HG03521 (cell line): ENCODE results near the gene LYZL2.
"Not testable (repeated sequence)": the region's sequence is repeated elsewhere in the genome, so short reads cannot be mapped to it uniquely, and the experiment has no call there.

ENCODE experiments used
- ATAC-seq: cut with Tn5 transposase; IDR thresholded peaks from one replicate; pipeline ENCODE4 v1.9.1; 2021; ENCODE audit warnings: mild to moderate bottlenecking, moderate library complexity; ENCODE audit not compliant: unreplicated experiment

LYZL2 gene

DNA sequence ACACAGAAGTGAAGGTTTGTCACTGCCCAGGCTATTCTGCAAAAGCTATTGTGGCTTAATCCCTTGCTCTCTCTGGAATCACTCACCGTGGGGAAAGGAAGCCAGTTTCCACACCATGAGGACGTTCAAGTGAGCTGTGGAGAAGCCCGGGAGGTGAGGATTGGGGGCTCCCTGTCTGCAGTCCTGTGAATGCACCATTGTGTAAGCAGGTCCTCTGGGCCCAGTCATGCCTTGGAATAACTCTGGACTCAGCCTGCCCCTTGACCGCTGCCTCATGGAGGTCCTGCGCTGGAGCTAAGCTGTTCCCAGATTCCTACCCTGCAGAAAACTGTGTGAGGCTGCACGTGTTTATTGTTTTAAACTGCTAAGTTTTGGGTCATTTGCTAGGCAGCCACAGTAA is 33.5 kb downstream of the LYZL2 start:
- no peak for ATAC-seq

GRCh38 chr10:30594077-30594476 is 35.5 kb downstream of the LYZL2 start:
- ATAC-seq = no peak

DNA sequence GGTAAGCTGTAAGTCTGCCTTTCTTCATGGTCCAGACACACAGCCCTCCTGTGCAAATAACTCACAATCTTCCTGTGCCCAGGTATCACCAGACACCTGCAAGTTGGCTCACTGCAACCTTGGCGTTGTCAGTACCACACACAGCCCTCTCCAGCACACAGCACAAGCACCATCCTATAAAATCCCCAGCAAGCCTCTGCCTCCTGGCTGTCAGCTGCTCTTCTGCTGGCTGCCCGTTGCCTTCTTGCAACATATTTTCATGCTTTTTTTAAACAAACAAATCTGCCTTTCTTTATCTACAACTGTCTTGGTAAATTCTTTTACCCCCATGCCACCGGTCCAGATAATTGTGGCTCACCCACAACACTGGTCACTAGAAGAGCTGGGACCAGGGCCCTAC is 36.8 kb downstream of the LYZL2 start:
- ATAC-seq = not testable (repeated sequence)

DNA sequence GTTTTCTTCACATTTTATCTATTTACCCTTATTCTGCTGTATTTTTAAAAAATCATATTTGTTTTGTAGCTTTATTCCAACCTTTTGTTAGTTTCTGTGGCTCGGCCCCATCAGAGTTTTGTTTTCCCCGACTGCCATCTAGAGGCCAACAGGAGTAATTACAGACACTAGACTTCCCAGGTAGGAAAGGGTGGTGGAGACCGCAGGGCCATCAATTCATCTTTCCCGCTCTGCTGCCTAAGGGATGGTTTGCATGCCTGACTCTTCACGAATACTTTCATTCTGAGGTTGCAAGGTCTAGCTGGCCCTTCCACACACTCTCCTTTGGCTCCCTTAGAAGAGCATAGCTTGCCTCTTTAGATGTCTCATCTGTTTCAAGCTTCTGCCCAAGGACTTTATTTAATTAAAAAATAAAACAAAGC is 38.3 kb downstream of the LYZL2 start:
- ATAC-seq = no peak

GRCh38 chr10:30589441-30589840 is 40.1 kb downstream of the LYZL2 start:
- ATAC-seq = no peak

DNA sequence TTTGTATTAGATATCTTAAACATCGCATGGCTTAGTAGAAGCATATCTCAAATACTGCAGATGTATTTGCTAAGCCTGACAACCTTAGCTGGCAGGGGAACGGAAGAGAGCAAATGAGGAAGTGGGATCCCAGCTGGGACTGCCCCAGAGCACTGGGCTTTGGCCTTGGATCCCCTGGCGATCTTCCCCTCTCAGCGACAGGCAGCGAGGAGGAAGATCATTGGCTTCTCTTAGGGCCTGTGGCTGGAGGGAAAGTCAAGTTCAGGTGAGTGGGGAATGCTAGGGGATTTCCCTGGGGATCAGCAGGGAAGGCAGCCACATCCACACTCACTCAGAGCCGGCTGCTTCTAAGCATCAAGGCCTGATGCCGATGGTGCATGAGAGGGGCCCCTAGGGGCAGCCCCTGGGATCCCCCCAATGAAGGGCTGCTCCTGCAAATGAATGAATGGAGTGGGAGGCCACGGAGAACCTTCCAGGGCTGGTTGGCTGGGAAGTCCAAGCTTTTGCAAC is 42.0 kb downstream of the LYZL2 start:
- ATAC-seq = peak; percentile 71

- no peak for ATAC-seq
Observed at GRCh38 chr10:30586828-30587227, 42.7 kb downstream of the LYZL2 start.

- ATAC-seq = no peak
Observed at GRCh38 chr10:30583778-30584415, 45.7 kb downstream of the LYZL2 start.

DNA sequence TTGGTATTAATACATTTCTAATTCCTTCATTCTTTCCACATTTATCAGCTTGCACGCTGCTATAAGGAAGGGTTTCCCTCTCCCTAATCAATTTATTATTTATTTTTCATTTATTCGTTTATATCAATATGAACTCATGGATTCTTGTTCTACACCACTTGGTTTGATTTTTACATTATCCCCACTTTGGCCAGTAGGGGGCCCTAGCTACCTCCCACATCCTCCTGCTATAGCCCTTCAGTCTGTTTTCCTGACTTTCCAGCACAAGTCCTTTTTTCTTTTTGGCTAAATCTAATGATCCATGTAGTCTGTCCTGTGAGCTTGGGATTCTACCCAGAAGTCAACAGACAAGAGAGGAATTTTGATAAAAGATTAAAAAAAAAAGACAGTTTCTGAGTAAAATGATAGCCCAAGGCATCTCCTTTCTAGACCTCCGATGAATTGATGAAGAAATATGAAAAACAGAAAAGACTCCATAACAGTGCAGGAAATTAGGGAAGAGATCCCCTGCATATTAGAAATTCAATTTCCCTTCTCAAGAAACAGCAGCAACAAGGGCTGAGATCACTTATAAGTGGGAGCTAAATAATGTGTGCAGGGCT is 47.7 kb downstream of the LYZL2 start:
- no peak for ATAC-seq

GRCh38 chr10:30580676-30581075 is 48.9 kb downstream of the LYZL2 start:
- ATAC-seq = no peak

DNA sequence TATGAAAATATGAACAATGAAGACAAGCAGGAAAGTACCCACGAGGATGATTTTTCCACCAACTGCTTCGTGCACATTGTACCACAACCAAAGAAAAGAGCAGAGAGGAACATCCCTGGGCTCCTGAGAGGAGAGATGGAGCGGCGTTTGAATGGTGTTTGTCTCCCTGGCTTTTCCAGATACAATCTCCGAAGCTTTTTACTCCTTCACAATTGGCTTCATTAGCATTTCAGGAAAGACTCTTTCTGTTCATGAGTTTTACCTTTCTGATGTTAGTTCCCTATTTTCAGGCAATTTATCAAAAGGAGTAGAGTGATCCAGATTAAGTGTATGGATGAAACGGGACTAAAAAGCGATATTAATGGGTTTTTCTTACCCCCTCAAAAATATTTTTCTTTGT is 49.3 kb downstream of the LYZL2 start:
- ATAC-seq = no peak

GRCh38 chr10:30579574-30579973 is 50.0 kb downstream of the LYZL2 start:
- no peak for ATAC-seq

GRCh38 chr10:30577048-30577447 is 52.5 kb downstream of the LYZL2 start:
- ATAC-seq = no peak

DNA sequence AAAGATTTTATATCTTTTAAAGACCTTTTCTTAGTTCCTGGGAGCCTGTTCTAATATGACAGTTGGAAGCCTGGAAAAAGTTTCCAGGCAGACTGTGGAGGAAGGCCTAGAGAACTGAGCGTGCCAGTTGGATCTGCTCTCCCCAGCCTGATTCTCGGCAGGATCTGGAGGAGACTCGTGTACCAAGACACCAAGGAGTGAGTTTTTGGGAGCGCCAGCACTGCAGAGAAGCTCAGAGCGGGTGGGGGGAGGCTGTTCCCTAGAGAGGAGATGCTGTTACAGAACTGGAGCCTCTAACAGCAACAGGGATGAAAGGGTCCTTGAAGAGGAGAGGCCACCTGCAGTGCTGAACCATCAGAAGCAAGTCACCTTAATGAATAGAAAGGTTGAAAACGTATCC is 52.9 kb downstream of the LYZL2 start:
- no peak for ATAC-seq

DNA sequence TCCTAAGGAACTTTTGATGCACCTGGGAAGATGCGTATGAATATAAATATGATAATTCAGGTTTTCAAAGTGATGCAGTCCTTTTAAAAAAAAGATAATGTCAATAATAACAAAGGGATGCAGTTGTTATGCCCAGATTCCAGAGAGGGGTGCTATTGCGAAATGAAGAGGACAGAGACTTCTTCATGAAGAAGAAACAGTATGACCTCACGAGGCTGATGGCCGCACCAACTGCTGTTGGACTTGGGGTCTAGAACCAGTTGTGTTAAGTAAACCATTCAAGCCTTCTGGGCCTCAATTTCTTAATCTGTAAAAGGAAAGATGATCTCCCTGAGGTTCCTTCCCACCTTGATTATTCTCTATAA is 55.1 kb downstream of the LYZL2 start:
- ATAC-seq = no peak

DNA sequence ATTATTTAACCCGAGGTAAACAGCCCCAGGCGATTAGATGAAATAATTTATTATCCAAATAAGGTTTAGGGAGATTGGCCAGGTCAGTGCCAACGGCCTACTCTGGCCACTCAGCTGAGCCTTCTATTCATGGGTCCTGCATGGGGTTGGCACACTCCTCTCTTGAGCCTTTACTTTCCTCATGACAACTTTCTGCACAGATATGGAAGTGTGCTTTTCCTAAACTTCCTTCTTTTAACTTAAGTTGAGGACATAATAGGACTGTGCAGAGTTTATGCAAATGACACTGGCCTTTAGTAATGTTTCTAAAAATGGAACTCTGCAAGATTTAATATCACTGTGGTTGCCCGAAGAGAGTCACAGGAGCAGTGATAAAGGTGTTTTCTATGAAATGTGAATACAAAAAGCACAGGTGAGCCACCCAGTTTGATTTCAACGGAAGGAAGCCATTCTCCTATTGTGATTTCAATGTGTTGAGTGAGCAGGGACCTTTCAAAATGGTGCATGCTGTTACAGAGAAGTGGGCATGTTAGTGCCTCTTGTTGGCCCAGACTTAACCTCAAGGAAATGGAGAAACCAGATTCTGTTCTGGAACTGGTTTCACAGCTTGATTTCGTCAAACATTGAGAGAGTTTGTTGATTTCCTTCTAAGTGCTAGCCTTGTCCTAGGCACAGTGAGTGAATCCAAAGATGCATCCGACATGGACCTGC is 55.7 kb downstream of the LYZL2 start:
- ATAC-seq = no peak

- no peak for ATAC-seq
Observed at GRCh38 chr10:30565449-30565848, 64.1 kb downstream of the LYZL2 start.

DNA sequence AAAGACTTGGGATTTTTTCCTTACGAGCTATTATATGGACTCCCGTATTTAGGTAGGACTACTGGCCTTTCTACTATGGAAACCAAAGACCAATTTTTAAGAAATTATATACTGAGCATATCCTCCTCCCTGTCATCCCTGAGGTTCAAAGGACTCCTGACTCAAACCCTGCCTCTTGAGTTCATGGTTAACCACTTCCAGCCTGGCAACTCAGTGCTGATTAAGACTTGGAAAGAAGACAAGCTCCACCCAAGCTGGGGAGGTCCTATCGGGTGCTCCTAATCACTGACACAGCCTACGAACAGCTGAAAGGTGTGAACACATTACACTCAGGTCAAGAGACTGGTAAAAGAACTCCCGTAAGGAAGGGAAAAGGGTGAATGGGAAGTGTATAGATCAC is 66.8 kb downstream of the LYZL2 start:
- ATAC-seq = no peak
